ENCODE results near the gene RAMP3.

- TF ChIP-seq CTCF (IDR thresholded peaks at IDR 0.05) (no peak), REST (IDR thresholded peaks at IDR 0.05; ENCODE audit: insufficient read depth in 1 of 2, low read depth in 2 of 2, low read length in 1 of 2) (no peak)
Observed at GRCh38 chr7:45161138-45161537, 3.5 kb downstream of the RAMP3 start.

All from Panc1 (cell line).